ENCODE results near the gene SCG3.
A peak's percentile ranks its signal among the peaks of the same experiment; 100 is the strongest.

Gene SCG3

GRCh38 chr15:51731549-51732267 is 50.4 kb downstream of the SCG3 start:
- DNase-seq: no peak

GRCh38 chr15:51732646-51733045 is 51.3 kb downstream of the SCG3 start:
- DNase-seq: no peak

GRCh38 chr15:51735228-51736010 is 54.1 kb downstream of the SCG3 start:
- DNase-seq: no peak

- no peak for DNase-seq
Observed at GRCh38 chr15:51736069-51736468, 54.8 kb downstream of the SCG3 start.

GRCh38 chr15:51736751-51737521 is 55.6 kb downstream of the SCG3 start:
- peak; percentile 64 for DNase-seq

- DNase-seq: peak; percentile 69
Observed at GRCh38 chr15:51737522-51738305, 56.4 kb downstream of the SCG3 start, which contains the start of gene LYSMD2. Gene LYSMD2 (minus strand): TSS chr15:51737655. CDS start chr15:51737622, 33 bp downstream.

GRCh38 chr15:51738553-51738952 is 57.2 kb downstream of the SCG3 start:
- DNase-seq: no peak

- DNase-seq: no peak
Observed at GRCh38 chr15:51739061-51739712, 57.9 kb downstream of the SCG3 start.

GRCh38 chr15:51749307-51749706 is 68.0 kb downstream of the SCG3 start:
- no peak for DNase-seq

- DNase-seq: no peak
Observed at GRCh38 chr15:51750186-51750585, 68.9 kb downstream of the SCG3 start.

GRCh38 chr15:51750792-51751696 is 69.7 kb downstream of the SCG3 start, which contains the start of gene TMOD2:
Gene TMOD2 (plus strand): TSS chr15:51751597. CDS start chr15:51766442, 14,845 bp downstream.
- peak; percentile 46 for DNase-seq

- DNase-seq: no peak
Observed at GRCh38 chr15:51751697-51752683, 70.7 kb downstream of the SCG3 start.

GRCh38 chr15:51752888-51753287 is 71.6 kb downstream of the SCG3 start:
- DNase-seq: no peak

GRCh38 chr15:51754267-51754666 is 73.0 kb downstream of the SCG3 start:
- DNase-seq: no peak

- no peak for DNase-seq
Observed at GRCh38 chr15:51755790-51756189, 74.5 kb downstream of the SCG3 start.

- DNase-seq: no peak
Observed at GRCh38 chr15:51756482-51756881, 75.2 kb downstream of the SCG3 start.

GRCh38 chr15:51757450-51757849 is 76.1 kb downstream of the SCG3 start:
- no peak for DNase-seq

- no peak for DNase-seq
Observed at GRCh38 chr15:51758645-51759044, 77.3 kb downstream of the SCG3 start.

- no peak for DNase-seq
Observed at GRCh38 chr15:51759557-51760070, 78.3 kb downstream of the SCG3 start.

All from activated CD4-positive, CD25-positive, alpha-beta regulatory T cell treated with anti-CD3 and anti-CD28 coated beads, Interleukin-2, amount 50 U/mL, for 72 hours (primary cell).